Endothelial cell of umbilical vein (primary cell): ENCODE data around the gene TWIST2. TPM values are rescaled to one million over a fixed set of nuclear protein-coding genes. Genes with fewer than 3 reads are reported as not detected.

Experiments used
- BruUV-seq: library from RNA; stranded (reverse); fragments of 400-500 nt; replicated peaks from 2 replicates; lab custom pipeline; 2021; lab: Mats Ljungman, UMichigan
- CTCF ChIA-PET: fragments of 300-600, 350-600 bp; sonication (Branson Sonifier 250); formaldehyde crosslinking; loops from one replicate; lab custom pipeline; 2021; ENCODE audit warnings: antibody characterized with exemption, inconsistent platforms; lab: Charles Lee
- POLR2A ChIA-PET: fragments of 300-600, 350-600 bp; sonication (Branson Sonifier 250); formaldehyde crosslinking; loops from one replicate; lab custom pipeline; 2021; ENCODE audit warnings: antibody characterized with exemption, inconsistent platforms; lab: Charles Lee
- DNase-seq: peaks from one replicate; pipeline ENCODE4 v3.0.0-alpha.2; 2011; ENCODE audit warnings: low read depth, low spot score
- FAIRE-seq: peaks from 2 replicates; lab custom pipeline; 2011; peaks lifted over from hg19 to GRCh38; lab: Jason Lieb, UNC
- H2AFZ ChIP-seq: 2 replicates; pipeline ENCODE4 v1.6.0; 2012; ENCODE audit warnings: low read depth, low read length, control low read depth, inconsistent platforms
- H3K27ac ChIP-seq: 2 replicates; pipeline ENCODE4 v1.5.1; 2011; ENCODE audit warnings: low read depth, mild to moderate bottlenecking, control low read depth, low read length, moderate library complexity; ENCODE audit not compliant: insufficient read depth
- H3K27me3 ChIP-seq, 2 experiments: 2 replicates each; pipeline versions ENCODE4 v1.6.0 to v1.6.1; 2011; ENCODE audit warnings: low read length in 2 of 2, mixed read lengths in 1 of 2; ENCODE audit not compliant: control insufficient read depth in 2 of 2, insufficient read depth in 2 of 2
- H3K36me3 ChIP-seq, 2 experiments: 2 replicates in 1 of 2; 3 replicates in 1 of 2; pipeline ENCODE4 v1.5.1; 2011; ENCODE audit warnings: low read length in 2 of 2, mild to moderate bottlenecking in 1 of 2, moderate library complexity in 1 of 2; ENCODE audit not compliant: control insufficient read depth in 2 of 2, insufficient read depth in 2 of 2; ENCODE audit errors: extremely low read depth in 1 of 2
- H3K4me1 ChIP-seq: 3 replicates; pipeline ENCODE4 v1.5.1; 2011; ENCODE audit warnings: mild to moderate bottlenecking, low read length; ENCODE audit not compliant: control insufficient read depth, insufficient read depth; ENCODE audit errors: extremely low read depth
- H3K4me2 ChIP-seq: 2 replicates; pipeline ENCODE4 v1.6.1; 2011; ENCODE audit warnings: low read length, control low read depth, mixed read lengths; ENCODE audit not compliant: insufficient read depth
- H3K4me3 ChIP-seq, 3 experiments: fragments of 200-600 bp in 1 of 3; sonication (generic), shearing (Covaris generic) in 1 of 3; replicated peaks in 1 of 3; 2 replicates each; pipeline ENCODE4 v1.5.1; 2011 to 2016; ENCODE audit warnings: control low read depth in 3 of 3, low read length in 3 of 3, mild to moderate bottlenecking in 2 of 3, inconsistent platforms in 1 of 3, low read depth in 1 of 3, moderate library complexity in 1 of 3; ENCODE audit not compliant: insufficient read depth in 1 of 3
- H3K79me2 ChIP-seq: 2 replicates; pipeline ENCODE4 v1.6.0; 2012; ENCODE audit warnings: low read length, inconsistent platforms; ENCODE audit not compliant: control insufficient read depth, insufficient read depth
- H3K9ac ChIP-seq: replicated peaks from 2 replicates; pipeline ENCODE3; 2011; ENCODE audit warnings: low read length, control low read depth; ENCODE audit not compliant: insufficient read depth; ENCODE audit errors: extremely low read depth
- H3K9me1 ChIP-seq: replicated peaks from 3 replicates; pipeline ENCODE4 v1.6.0; 2011; ENCODE audit warnings: mild to moderate bottlenecking, low read length; ENCODE audit not compliant: control insufficient read depth, insufficient read depth; ENCODE audit errors: extremely low read depth
- H3K9me3 ChIP-seq: replicated peaks from 2 replicates; pipeline ENCODE4 v1.5.1; 2012; ENCODE audit warnings: low read length, inconsistent platforms; ENCODE audit not compliant: control insufficient read depth, insufficient read depth
- H4K20me1 ChIP-seq: replicated peaks from 2 replicates; pipeline ENCODE3; 2011; ENCODE audit warnings: mild to moderate bottlenecking, low read length; ENCODE audit not compliant: control insufficient read depth, insufficient read depth; ENCODE audit errors: extremely low read depth
- EZH2 ChIP-seq: IDR thresholded peaks from 2 replicates; pipeline ENCODE4 v1.6.1; 2012; ENCODE audit warnings: borderline replicate concordance, low read depth, mild to moderate bottlenecking, moderate library complexity, low read length, inconsistent platforms; ENCODE audit not compliant: severe bottlenecking
- FOS ChIP-seq: IDR thresholded peaks from 2 replicates; pipeline ENCODE4 v1.6.1; 2011; ENCODE audit warnings: mild to moderate bottlenecking, low read length, moderate library complexity, borderline replicate concordance; ENCODE audit not compliant: insufficient read depth
- GATA2 ChIP-seq: IDR thresholded peaks from 2 replicates; pipeline ENCODE4 v1.7.0; 2011; ENCODE audit warnings: low read depth, mild to moderate bottlenecking, moderate library complexity, mixed read lengths, low read length; ENCODE audit not compliant: insufficient read length, insufficient read depth
- JUN ChIP-seq: IDR thresholded peaks from 2 replicates; pipeline ENCODE4 v1.6.1; 2011; ENCODE audit warnings: borderline replicate concordance, low read depth; ENCODE audit not compliant: insufficient read length, insufficient read depth
- MYC ChIP-seq: IDR thresholded peaks from one replicate; pipeline ENCODE4 v1.6.1; 2011; ENCODE audit warnings: mild to moderate bottlenecking, low read depth, low read length
- POLR2A ChIP-seq: IDR thresholded peaks from 2 replicates; pipeline ENCODE4 v1.6.1; 2012; ENCODE audit warnings: low read depth, mild to moderate bottlenecking, control low read depth, low read length
- POLR2AphosphoS5 ChIP-seq: IDR thresholded peaks from 2 replicates; pipeline ENCODE4 v1.6.1; 2012; ENCODE audit warnings: low read depth, mild to moderate bottlenecking, control low read depth, low read length, moderate library complexity; ENCODE audit not compliant: insufficient read depth
- dilution Hi-C: fragments of 300-500 bp; cut with MboI; formaldehyde crosslinking; loops from one replicate; pipeline ENCODE4 v1.15.0; 2019; ENCODE audit warnings: low sequenced_read_pairs; ENCODE audit not compliant: extremely low pct_ligation_motif_present
- intact Hi-C: fragments of 100-400 bp; cut with micrococcal nuclease; formaldehyde crosslinking; loops from one replicate; pipeline ENCODE4 v1.10.0; 2022
- polyA plus RNA-seq, 4 experiments: library from polyadenylated mRNA; depleted of rRNA in 3 of 4; stranded (reverse) in 3 of 4; unstranded in 1 of 4; fragments of >200 nt; gene quantifications; 2 replicates each; pipeline versions ENCODE4 v1.2.1 to v1.2.3, GENCODE V29; 2011 to 2012; ENCODE audit warnings: missing spikeins in 1 of 4
- total RNA-seq: library from RNA; stranded (reverse); gene quantifications from 2 replicates; pipeline ENCODE4 v1.2.3, GENCODE V29; 2021
- TF ChIP-seq, protein P1 (sequence below), 2 donors: IDR thresholded peaks; 1 replicate in 1 of 2; 2 replicates in 1 of 2; pipeline ENCODE4 v1.5.1; 2011; ENCODE audit warnings: low read length in 2 of 2, mild to moderate bottlenecking in 2 of 2, moderate library complexity in 2 of 2, control low read depth in 1 of 2, inconsistent platforms in 1 of 2, low read depth in 1 of 2; ENCODE audit not compliant: insufficient read depth in 1 of 2; ENCODE audit errors: extremely low read depth in 1 of 2
- TF ChIP-seq, protein P2 (sequence below): IDR thresholded peaks from 2 replicates; pipeline ENCODE4 v1.6.1; 2011; ENCODE audit not compliant: insufficient read depth, insufficient read length

The TWIST2 gene
- total and polyA plus RNA-seq, 2 donors (not counting 3 experiments of a cell fraction or from before 2014, with no cell fraction given): 2.3 to 3.4 TPM

DNA sequence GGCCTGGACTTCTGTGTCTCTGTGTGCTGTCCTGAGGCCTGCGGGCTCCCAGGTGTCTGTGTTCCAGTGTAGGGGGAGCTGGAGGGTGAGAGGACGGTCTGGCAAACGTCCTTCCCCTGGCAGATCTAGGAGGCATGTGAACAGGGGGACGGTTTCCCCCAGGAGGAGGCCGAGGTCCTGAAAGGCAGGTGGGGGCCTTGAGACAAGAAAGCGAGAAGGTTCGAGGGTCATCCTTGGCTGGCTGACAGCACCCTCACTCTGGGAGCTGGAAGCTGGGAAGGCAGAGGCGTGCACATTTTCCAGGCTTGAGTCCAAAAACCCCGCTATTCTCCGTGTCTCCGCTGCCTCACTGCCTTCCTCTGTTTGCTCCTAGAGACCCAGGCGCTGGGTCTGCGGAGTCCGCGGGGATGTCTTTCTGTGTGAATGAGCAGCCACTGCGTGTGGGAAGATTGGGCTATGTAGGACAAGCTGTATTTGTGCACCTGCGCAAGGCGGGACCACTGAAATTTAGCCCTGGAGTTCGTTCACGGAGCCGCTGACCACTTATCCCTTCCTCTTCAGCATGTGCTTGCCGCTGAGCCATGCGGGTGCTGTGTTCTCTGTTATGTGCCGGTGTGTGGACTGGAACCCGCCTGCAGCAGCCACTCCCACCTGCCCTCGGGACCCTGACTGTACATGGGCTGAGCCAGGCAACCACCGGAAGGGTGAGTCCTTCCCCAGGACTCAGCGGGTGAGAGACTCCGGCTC lies 43.7 kb downstream of the TWIST2 start:
- H3K27me3 ChIP-seq: no peaks in the 10 kb centered on the region
- H3K9me1 ChIP-seq: no peaks in the 10 kb centered on the region
- H2AFZ ChIP-seq: no peak overlapping the region
- DNase-seq (no peak), FAIRE-seq (no peak)
- TF ChIP-seq EZH2 (no peak), GATA2 (no peak), JUN (no peak), FOS (no peak), POLR2AphosphoS5 (no peak), MYC (no peak), POLR2A (no peak)
- TF ChIP-seq, protein P1, sequence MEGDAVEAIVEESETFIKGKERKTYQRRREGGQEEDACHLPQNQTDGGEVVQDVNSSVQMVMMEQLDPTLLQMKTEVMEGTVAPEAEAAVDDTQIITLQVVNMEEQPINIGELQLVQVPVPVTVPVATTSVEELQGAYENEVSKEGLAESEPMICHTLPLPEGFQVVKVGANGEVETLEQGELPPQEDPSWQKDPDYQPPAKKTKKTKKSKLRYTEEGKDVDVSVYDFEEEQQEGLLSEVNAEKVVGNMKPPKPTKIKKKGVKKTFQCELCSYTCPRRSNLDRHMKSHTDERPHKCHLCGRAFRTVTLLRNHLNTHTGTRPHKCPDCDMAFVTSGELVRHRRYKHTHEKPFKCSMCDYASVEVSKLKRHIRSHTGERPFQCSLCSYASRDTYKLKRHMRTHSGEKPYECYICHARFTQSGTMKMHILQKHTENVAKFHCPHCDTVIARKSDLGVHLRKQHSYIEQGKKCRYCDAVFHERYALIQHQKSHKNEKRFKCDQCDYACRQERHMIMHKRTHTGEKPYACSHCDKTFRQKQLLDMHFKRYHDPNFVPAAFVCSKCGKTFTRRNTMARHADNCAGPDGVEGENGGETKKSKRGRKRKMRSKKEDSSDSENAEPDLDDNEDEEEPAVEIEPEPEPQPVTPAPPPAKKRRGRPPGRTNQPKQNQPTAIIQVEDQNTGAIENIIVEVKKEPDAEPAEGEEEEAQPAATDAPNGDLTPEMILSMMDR (IDR thresholded peaks at IDR 0.05; ENCODE audit: extremely low read depth in 1 of 2, insufficient read depth in 1 of 2, low read depth in 1 of 2, low read length in 2 of 2): no peak
- TF ChIP-seq, protein P2, sequence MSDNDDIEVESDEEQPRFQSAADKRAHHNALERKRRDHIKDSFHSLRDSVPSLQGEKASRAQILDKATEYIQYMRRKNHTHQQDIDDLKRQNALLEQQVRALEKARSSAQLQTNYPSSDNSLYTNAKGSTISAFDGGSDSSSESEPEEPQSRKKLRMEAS: no peak
- peaks cover 12% of the 10 kb centered on the region for H3K4me1 ChIP-seq
- intact Hi-C loops: no loop called here
- no peak overlapping the region for H3K4me3 ChIP-seq
- dilution Hi-C loops: no loop called here
- no peaks in the 10 kb centered on the region for H3K9me3 ChIP-seq
- ChIA-PET POLR2A (no interaction called here), CTCF (no interaction called here)
- no peak overlapping the region for H3K27ac ChIP-seq
- H3K9ac ChIP-seq: no peak overlapping the region
- no peaks in the 10 kb centered on the region for H3K79me2 ChIP-seq
- H4K20me1 ChIP-seq: no peaks in the 10 kb centered on the region
- no TSS peak for BruUV-seq
- H3K36me3 ChIP-seq: no peaks in the 10 kb centered on the region
- H3K4me2 ChIP-seq: no peak overlapping the region
